Activated CD8-positive, alpha-beta memory T cell treated with anti-CD3 and anti-CD28 coated beads for 1 hour (primary cell): Measurements from ENCODE around the gene TCEA3.

Experiments used
- DNase-seq, 2 donors: peaks; one replicate each; pipeline ENCODE4 v3.0.0-alpha.2; 2020; ENCODE audit warnings: low read depth in 1 of 2; ENCODE audit errors: extremely low read depth in 1 of 2

Gene TCEA3

DNA sequence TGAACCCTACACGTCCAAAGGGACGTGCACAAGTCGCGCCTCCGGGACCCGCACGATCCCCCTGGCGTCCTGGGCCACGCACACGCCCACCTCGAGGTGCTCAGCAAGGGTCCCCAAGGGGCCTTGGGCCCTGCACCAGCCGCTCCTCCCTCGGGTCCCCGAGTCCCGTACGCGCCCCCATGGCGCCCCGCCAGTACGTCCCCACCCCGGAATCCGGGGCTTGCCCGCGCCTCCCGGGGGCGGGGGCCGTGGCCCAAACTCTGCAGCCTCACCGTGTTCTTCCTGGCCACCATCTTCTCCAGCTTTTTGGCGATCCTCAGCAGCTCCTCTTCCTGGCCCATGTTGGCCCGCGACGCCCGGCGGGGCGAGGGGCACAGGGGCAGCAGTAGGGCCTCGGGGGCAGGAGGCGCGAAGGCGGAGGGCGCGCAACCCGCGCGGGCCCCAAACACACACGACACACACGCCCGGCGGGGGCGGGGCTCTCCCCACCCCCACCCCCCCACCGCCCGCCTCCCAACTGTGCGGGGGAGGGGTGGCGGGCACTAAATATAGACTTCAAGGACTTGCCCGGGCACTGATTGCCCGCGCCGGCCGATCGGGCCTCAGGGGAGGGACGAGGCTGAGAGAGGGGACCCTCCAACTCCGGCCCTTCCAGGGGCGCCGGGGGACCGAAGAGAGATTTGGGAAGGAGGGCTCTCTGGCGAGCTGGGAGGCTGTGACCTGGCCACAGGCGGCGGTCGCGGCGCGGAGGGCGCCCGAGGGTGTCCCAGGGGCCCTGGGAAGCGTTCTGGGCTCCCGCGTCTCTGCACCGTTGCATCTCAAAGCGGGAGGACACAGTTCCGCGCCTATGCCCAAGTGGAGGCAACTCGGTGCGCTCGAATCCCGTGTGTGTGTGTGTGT lies at the start of gene TCEA3:
Gene TCEA3, minus strand, starts transcription at position 456 of the 900 bp plus-strand sequence. Its CDS starts 115 bp downstream, at position 341.
- no peak for DNase-seq

- no peak for DNase-seq
Observed at GRCh38 chr1:23473037-23473800, 48.7 kb upstream of the TCEA3 start.

DNA sequence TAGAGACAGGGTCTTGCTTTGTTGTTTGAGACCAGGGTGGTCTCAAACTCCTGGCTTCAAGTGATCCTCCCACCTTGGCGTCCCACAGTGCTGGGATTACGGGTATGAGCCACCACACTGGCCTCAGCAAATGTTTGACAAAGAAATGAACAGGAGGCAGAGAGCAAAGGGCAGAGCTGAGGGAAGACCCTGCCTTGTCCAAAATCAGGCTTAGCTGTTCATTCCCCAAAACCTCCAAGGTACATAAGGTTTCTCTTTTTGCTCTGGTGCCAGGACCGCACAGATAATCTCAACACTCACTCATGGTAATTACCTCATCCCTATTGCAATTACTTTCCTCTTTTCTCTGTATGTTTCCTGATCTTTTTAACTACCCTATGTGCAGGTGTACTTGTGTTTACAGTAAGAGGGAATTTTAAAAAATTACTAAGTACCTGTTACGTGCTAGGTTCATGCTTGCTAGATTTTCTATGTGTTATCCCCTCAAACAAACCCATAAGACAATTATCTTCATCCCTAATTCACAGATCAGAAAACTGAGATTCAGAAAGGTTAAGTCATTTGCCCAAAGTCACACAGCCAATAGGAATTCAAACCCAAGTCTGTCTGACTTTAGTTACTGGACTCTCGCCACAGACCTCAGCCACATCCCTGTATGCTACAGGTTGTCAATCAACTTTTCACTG lies 47.9 kb upstream of the TCEA3 start:
- DNase-seq = no peak

DNA sequence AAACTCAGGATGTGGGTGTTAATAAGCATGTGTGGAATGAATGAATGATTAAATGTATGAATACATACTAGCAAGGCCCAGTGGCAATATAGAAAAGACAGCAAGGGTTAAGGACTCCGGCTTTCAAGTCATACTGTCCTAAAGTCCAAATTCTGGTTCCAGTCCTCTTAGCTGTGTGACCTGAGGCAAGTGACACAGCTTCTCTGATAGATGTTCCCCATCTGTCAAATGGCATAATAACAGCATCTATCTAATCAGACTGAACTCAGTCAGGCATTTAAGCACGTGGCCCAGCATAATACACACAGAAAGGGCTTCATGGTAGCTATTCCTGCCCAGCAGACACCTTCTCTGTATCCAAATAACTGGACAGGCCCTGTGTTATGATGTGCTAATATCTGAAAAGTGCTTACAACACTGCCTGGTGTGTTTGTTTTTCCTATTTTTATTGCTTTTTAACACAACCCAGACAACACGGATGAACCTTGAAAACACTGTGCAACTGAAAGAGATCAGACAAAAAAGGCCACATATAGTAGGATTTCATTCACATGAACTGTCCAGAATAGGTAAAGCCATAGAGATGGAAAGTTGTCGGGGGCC lies 47.0 kb upstream of the TCEA3 start:
- DNase-seq = no peak

DNA sequence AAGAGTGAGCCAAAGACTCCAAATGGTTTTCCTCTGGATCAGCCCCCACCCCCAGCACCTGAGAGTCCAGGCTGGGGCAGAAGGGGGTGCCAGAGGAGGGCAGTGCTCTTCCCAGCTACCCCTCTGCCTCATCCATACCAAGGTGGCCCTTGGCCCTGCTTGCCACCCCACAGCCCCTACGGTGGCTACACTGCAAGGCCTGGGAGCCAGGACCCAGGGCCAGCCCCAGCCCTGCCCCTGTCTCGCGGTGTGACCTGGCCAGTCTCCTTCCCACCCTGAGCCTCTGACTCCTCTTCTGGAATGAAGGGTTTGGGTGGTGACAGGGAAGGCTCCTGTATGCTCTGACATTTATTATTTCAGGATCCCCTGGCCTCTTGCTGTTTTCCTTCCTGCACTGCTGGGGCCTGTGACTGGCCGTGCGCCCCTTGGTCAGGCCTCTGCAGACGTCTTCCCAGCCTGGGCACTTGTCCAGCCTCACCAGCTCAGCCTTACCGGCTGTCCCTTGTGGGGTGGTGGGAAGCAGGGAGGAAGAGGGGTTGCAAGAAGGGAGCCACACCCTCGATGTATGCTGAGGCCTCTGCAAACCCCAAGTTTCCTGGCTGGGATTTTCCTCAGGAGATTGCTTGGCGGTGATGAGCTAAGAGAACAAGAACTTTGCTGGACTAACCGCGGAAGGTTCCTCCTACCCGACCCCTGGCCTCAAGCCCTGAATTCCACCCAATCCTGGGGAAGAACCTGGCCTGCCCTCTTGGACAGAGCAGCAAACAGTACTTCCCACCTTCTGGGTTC lies 45.9 kb upstream of the TCEA3 start:
- no peak for DNase-seq

DNA sequence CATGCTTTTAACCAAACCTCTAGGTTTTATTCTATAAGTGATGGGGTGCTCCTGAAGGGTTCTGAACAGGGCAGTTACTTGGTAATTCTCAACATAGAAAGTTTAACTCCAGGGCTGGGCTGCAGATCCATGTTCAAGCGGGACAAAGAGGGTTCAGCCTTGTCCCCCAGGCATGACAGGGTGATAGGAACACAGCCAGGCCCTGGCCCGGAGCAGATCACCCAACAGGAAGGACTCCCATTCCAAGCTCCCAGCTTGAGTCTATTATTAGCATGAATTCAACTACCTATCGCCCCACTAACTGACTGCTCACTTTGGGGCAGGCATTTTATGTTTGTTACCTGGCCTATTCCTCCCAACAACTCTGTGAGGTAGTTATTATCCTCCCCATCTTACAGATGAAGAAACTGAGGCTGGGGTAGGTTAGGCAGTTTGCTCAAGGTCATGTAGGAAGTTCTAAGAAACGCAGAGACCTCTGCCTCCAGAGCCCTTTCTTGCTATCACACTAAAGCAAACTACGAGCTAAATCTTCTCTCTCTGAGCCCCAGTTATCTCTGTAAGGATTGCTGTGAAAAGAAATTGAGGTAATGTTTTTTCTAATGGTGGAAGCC lies 44.9 kb upstream of the TCEA3 start:
- DNase-seq = no peak

GRCh38 chr1:23466423-23466989 lies 42.0 kb upstream of the TCEA3 start:
- DNase-seq = no peak

DNA sequence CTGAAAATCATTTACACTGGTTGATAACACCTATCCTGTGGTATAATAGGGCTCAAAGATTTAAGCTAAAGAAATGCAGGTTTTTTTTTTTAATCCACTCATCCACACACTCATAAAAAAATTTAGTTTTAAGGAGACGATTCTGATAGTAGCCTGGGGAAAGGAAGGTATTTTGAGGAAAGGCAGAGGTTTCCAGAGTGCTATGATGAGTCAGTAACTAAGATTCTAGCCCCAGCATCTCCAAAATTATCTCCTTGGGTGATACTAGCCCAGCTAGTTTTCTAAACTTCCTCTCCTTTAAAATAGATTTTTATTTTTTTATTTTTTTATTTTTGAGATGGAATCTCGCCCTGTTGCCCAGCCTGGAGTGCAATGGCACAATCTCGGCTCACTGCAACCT lies 38.7 kb upstream of the TCEA3 start:
- DNase-seq = no peak

GRCh38 chr1:23462766-23463165 lies 38.2 kb upstream of the TCEA3 start:
- no peak for DNase-seq

- no peak for DNase-seq
Observed at GRCh38 chr1:23461050-23461449, 36.5 kb upstream of the TCEA3 start.

DNA sequence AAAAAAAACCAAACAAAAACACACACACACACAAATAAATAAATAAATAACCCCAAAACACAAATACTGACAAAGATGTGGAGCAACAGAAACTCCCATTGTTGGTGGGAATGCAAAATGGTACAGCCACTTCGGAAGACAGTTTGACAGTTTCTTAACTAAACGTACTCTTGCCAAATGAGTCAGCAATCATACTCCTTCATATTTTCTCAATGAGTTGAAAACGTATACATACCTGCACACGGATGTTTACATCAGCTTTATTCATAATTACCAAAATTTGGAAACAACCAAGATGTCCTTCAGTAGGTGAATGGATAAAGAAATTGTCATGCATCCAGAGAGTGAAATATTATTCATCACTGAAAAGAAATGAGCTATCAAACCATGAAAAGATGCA lies 36.0 kb upstream of the TCEA3 start:
- DNase-seq = no peak

- DNase-seq = no peak
Observed at GRCh38 chr1:23459338-23459757, 34.8 kb upstream of the TCEA3 start.

- no peak for DNase-seq
Observed at GRCh38 chr1:23456226-23456625, 31.7 kb upstream of the TCEA3 start.

GRCh38 chr1:23453455-23454000 lies 29.0 kb upstream of the TCEA3 start:
- no peak for DNase-seq

GRCh38 chr1:23452011-23452411 lies 27.5 kb upstream of the TCEA3 start:
- DNase-seq = peak in 1 of 2 donors; percentile 8

DNA sequence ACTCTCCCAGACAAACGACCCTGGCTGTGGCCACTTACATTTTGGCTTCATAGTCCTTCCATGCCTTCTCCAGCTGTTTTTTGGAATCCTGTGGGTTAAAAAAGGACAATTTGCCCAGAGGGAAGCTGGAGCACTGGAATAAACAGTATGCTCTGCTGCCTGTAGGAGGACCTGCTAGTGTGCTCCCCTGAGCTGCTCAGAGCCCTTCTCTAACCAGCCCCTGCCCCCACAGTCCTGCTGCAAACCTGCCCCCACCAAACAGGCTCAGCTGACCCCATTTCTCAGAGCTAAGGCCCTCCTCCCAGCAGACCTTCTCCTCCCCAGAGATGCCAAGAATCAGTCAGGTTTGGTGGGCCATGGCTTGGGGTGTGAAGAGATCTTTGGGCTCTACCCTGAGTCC lies 26.9 kb upstream of the TCEA3 start:
- no peak for DNase-seq

- DNase-seq = no peak
Observed at GRCh38 chr1:23450894-23451293, 26.3 kb upstream of the TCEA3 start.

- DNase-seq = no peak
Observed at GRCh38 chr1:23449958-23450357, 25.4 kb upstream of the TCEA3 start.

GRCh38 chr1:23449306-23449705 lies 24.8 kb upstream of the TCEA3 start:
- no peak for DNase-seq
